Measurements from ENCODE around the gene AKR1B1.

AKR1B1 gene

DNA sequence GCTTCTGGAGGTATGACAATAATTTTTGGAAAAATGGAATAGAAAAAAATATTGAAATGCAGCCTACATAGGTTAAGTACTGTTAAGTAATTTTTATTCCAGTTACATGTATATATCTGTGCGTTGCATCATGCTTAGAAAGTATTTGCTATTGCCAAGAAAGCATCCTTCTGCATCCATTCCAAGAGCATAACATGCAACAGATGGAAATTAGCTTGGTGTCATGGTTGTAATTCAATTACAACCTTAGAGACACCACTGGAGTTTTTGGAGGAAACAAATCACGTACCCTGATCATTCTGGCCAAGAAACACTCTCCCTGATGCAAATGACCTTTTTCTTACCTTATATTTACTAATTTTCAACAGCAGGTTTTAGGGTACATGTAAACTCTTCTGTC, 1.7 kb downstream of the AKR1B1 start:
- no peak overlapping the region for H3K27ac ChIP-seq (ENCODE audit: low read depth in 2 of 2, low read length in 2 of 2)
- H3K9ac ChIP-seq (ENCODE audit: low read depth in 1 of 2, low read length in 2 of 2): no peak overlapping the region
- H3K36me3 ChIP-seq (ENCODE audit: control insufficient read depth in 2 of 2, insufficient read depth in 2 of 2, low read length in 2 of 2): no peaks in the 10 kb centered on the region
- H3K4me1 ChIP-seq (ENCODE audit: control insufficient read depth in 2 of 2, insufficient read depth in 2 of 2, low read length in 2 of 2): peaks cover 13% of the 10 kb centered on the region in 2 donors
- H3K4me3 ChIP-seq (ENCODE audit: low read length in 2 of 2): no peak overlapping the region
- no peaks in the 10 kb centered on the region for H3K27me3 ChIP-seq (ENCODE audit: control insufficient read depth in 2 of 2, insufficient read depth in 2 of 2, low read length in 2 of 2)
- no peaks in the 10 kb centered on the region for H3K9me3 ChIP-seq (ENCODE audit: control insufficient read depth in 2 of 2, low read length in 2 of 2)

DNA sequence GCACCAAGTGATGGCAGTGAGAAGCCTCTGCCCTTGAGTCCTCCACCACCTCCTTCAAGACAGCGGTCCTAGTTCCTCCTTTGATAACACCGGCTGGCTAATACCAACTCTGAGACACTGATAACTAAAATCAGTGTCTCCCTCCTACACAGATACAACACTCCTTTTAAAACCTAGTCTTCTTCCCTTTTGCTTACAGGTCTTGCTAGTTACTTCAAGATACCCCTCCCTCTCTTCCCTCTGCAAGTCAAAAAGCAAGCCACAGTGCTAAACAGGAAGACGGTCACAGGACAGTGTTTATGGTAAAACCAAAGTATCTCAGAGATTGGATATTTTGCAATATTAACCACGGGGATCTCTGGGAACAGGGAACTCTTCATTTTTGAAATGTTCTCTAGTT, 4.6 kb downstream of the AKR1B1 start:
- peaks cover 22 to 24% of the 10 kb centered on the region in 2 donors for H3K4me1 ChIP-seq (ENCODE audit: control insufficient read depth in 2 of 2, insufficient read depth in 2 of 2, low read length in 2 of 2)
- peak overlapping the region; percentile 56 to 64 for H3K27ac ChIP-seq (ENCODE audit: low read depth in 2 of 2, low read length in 2 of 2)
- H3K36me3 ChIP-seq (ENCODE audit: control insufficient read depth in 2 of 2, insufficient read depth in 2 of 2, low read length in 2 of 2): peaks cover 0 to 8% of the 10 kb centered on the region in 2 donors
- no peaks in the 10 kb centered on the region for H3K9me3 ChIP-seq (ENCODE audit: control insufficient read depth in 2 of 2, low read length in 2 of 2)
- H3K9ac ChIP-seq (ENCODE audit: low read depth in 1 of 2, low read length in 2 of 2): no peak overlapping the region
- H3K4me3 ChIP-seq (ENCODE audit: low read length in 2 of 2): no peak overlapping the region
- H3K27me3 ChIP-seq (ENCODE audit: control insufficient read depth in 2 of 2, insufficient read depth in 2 of 2, low read length in 2 of 2): no peaks in the 10 kb centered on the region

DNA sequence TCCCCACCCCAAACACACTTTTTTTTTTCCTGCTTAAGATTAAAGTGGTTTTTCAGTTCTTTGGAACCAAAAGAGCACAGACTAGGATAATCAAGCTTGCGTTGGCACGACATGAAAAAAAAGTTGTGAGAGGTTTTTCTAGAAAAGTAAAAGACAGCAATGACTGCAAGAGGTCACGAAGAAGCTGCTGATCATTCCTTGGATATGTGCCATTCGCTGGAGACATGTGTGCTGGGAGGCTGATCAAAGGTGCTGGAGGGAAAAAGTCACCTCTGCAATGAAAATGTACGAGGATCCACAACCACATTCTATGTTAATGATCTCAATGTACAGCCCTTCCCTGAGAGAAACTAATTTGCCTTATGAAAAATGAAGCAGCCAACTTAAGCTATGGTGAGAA, 5.4 kb downstream of the AKR1B1 start:
- Histone ChIP-seq H3K27me3 (ENCODE audit: control insufficient read depth in 2 of 2, insufficient read depth in 2 of 2, low read length in 2 of 2) (no peaks in the 10 kb centered on the region), H3K4me1 (ENCODE audit: control insufficient read depth in 2 of 2, insufficient read depth in 2 of 2, low read length in 2 of 2) (peaks cover 22 to 24% of the 10 kb centered on the region in 2 donors), H3K9ac (ENCODE audit: low read depth in 1 of 2, low read length in 2 of 2) (no peak overlapping the region), H3K4me3 (ENCODE audit: low read length in 2 of 2) (no peak overlapping the region), H3K9me3 (ENCODE audit: control insufficient read depth in 2 of 2, low read length in 2 of 2) (no peaks in the 10 kb centered on the region), H3K27ac (ENCODE audit: low read depth in 2 of 2, low read length in 2 of 2) (peak overlapping the region; percentile 56 to 64), H3K36me3 (ENCODE audit: control insufficient read depth in 2 of 2, insufficient read depth in 2 of 2, low read length in 2 of 2) (peaks cover 0 to 8% of the 10 kb centered on the region in 2 donors)

DNA sequence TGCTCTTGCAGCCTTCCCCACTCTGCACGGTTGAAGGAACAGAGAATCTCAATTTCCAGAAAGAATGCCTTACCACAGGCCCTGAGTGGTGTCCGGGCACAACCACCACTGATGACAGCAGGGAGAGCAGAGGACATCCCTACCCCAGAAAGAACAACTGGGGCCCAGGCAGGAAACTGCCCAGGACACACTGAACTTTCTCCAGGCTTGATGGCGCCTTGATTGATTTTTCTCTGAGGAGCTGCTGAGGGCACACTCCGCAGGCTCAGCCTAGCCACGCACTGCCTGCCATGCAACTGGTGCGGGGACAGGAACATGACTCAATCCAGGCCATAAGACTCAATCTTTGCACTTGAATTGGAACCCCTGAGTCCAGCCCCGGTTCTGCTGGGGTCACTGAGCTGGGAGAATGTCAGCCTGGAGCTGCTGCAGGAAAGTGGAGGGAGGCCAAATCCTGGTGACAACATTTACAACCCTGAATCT, 5.9 kb downstream of the AKR1B1 start:
- Histone ChIP-seq H3K4me1 (ENCODE audit: control insufficient read depth in 2 of 2, insufficient read depth in 2 of 2, low read length in 2 of 2) (peaks cover 21 to 24% of the 10 kb centered on the region in 2 donors), H3K9me3 (ENCODE audit: control insufficient read depth in 2 of 2, low read length in 2 of 2) (no peaks in the 10 kb centered on the region), H3K27me3 (ENCODE audit: control insufficient read depth in 2 of 2, insufficient read depth in 2 of 2, low read length in 2 of 2) (no peaks in the 10 kb centered on the region), H3K4me3 (ENCODE audit: low read length in 2 of 2) (no peak overlapping the region), H3K27ac (ENCODE audit: low read depth in 2 of 2, low read length in 2 of 2) (peak overlapping the region; percentile 56 to 64), H3K36me3 (ENCODE audit: control insufficient read depth in 2 of 2, insufficient read depth in 2 of 2, low read length in 2 of 2) (peaks cover under 1 to 13% of the 10 kb centered on the region in 2 donors), H3K9ac (ENCODE audit: low read depth in 1 of 2, low read length in 2 of 2) (no peak overlapping the region)

DNA sequence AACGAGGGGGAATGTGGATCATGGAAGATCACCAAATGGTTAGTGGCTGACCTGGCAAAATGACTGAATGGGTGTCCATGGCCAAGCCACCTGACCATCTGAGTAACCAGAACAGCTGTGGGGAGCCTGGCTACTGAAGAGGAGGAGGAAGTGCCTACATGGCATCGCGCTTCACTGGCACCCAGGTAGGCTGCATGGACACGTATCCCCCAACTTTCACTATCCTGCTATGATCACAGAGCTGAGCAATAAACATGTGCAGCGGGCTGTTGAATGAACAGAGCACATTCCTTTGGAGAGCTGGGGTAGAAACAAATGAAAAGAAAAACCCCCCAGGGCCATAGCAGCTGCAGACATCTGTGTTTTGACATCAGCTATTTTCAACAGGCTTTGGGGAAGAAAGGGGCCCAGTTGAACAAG, 6.5 kb downstream of the AKR1B1 start:
- peaks cover 19 to 24% of the 10 kb centered on the region in 2 donors for H3K4me1 ChIP-seq (ENCODE audit: control insufficient read depth in 2 of 2, insufficient read depth in 2 of 2, low read length in 2 of 2)
- peaks cover 7 to 19% of the 10 kb centered on the region in 2 donors for H3K36me3 ChIP-seq (ENCODE audit: control insufficient read depth in 2 of 2, insufficient read depth in 2 of 2, low read length in 2 of 2)
- H3K27ac ChIP-seq (ENCODE audit: low read depth in 2 of 2, low read length in 2 of 2): peak overlapping the region in 1 of 2 donors; percentile 64
- H3K9me3 ChIP-seq (ENCODE audit: control insufficient read depth in 2 of 2, low read length in 2 of 2): no peaks in the 10 kb centered on the region
- H3K9ac ChIP-seq (ENCODE audit: low read depth in 1 of 2, low read length in 2 of 2): no peak overlapping the region
- H3K4me3 ChIP-seq (ENCODE audit: low read length in 2 of 2): no peak overlapping the region
- H3K27me3 ChIP-seq (ENCODE audit: control insufficient read depth in 2 of 2, insufficient read depth in 2 of 2, low read length in 2 of 2): no peaks in the 10 kb centered on the region

DNA sequence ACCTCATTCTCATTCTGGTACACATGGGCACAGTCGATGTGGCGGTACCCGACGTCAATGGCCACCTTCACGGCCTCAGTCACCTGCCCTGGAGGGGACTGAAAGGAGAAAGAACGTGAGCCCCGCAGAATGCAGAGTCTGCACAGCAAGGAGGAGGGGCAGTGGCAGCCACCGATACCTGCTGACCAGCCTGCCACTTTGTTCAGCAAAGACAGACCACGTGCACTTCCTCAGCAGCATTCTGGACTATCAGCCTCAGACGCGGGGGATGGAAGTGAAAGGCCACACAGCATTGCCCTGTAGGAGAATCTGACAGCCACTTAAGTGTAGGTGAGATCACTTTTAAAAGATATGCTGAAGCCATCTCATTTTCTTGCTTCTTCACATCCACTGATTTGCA, 7.2 kb downstream of the AKR1B1 start:
- H3K9me3 ChIP-seq (ENCODE audit: control insufficient read depth in 2 of 2, low read length in 2 of 2): no peaks in the 10 kb centered on the region
- no peak overlapping the region for H3K9ac ChIP-seq (ENCODE audit: low read depth in 1 of 2, low read length in 2 of 2)
- H3K4me3 ChIP-seq (ENCODE audit: low read length in 2 of 2): no peak overlapping the region
- peak overlapping the region in 1 of 2 donors; percentile 28 for H3K27ac ChIP-seq (ENCODE audit: low read depth in 2 of 2, low read length in 2 of 2)
- no peaks in the 10 kb centered on the region for H3K27me3 ChIP-seq (ENCODE audit: control insufficient read depth in 2 of 2, insufficient read depth in 2 of 2, low read length in 2 of 2)
- peaks cover 19 to 24% of the 10 kb centered on the region in 2 donors for H3K4me1 ChIP-seq (ENCODE audit: control insufficient read depth in 2 of 2, insufficient read depth in 2 of 2, low read length in 2 of 2)
- H3K36me3 ChIP-seq (ENCODE audit: control insufficient read depth in 2 of 2, insufficient read depth in 2 of 2, low read length in 2 of 2): peaks cover 14 to 26% of the 10 kb centered on the region in 2 donors

DNA sequence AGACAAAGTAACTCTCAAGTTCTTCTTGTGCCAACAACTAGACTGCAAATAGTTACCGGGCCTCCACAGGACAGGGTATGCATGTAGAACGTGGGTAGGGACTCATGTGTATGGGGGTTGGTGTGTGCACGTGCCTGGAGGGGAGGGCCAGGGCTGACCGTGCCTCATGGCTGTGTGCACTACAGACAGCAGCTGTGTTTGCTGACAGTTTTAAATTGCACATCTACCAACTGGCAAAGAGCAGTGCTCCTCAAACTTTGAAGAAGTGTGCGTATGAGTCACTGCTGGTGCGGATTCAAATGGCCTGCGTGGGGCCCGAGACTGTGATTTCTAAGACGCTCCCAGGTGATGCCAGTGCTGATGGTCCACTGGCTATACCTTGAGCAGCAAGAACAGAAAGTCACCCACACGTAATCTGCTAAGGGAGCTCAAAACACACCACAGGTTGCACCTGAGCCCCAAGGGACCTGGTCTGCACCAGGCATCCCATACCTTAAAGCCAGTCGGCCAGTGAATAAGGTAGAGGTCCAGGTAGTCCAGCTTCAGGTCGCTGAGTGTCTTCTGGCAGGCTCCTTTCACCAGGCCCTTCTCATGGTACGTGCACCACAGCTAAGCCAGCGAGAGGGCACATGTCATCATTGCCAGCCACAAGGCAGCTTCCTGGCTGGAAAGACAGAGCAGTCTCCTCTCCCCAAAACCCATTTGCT, 8.5 kb downstream of the AKR1B1 start:
- peaks cover 19 to 24% of the 10 kb centered on the region in 2 donors for H3K4me1 ChIP-seq (ENCODE audit: control insufficient read depth in 2 of 2, insufficient read depth in 2 of 2, low read length in 2 of 2)
- H3K9me3 ChIP-seq (ENCODE audit: control insufficient read depth in 2 of 2, low read length in 2 of 2): no peaks in the 10 kb centered on the region
- H3K27ac ChIP-seq (ENCODE audit: low read depth in 2 of 2, low read length in 2 of 2): no peak overlapping the region
- H3K9ac ChIP-seq (ENCODE audit: low read depth in 1 of 2, low read length in 2 of 2): no peak overlapping the region
- no peak overlapping the region for H3K4me3 ChIP-seq (ENCODE audit: low read length in 2 of 2)
- no peaks in the 10 kb centered on the region for H3K27me3 ChIP-seq (ENCODE audit: control insufficient read depth in 2 of 2, insufficient read depth in 2 of 2, low read length in 2 of 2)
- peaks cover 19 to 31% of the 10 kb centered on the region in 2 donors for H3K36me3 ChIP-seq (ENCODE audit: control insufficient read depth in 2 of 2, insufficient read depth in 2 of 2, low read length in 2 of 2)

DNA sequence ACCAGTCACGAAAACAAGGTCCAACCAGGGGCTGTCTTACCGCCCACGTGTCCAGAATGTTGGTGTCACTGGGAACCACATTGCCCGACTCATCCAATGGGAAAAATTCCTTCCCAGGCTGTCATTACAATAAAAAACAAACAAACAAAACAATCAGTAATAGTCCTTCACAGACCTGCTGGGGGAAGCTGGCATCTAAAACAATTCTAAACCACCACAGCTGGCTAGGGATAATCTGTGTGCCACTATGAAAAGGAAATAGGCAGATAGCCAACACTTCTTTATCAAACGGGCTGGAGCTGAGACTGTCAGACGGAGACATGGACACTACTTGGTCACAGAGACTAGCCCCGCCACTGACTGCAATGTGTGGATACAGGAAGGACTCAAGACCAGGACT, 9.2 kb downstream of the AKR1B1 start:
- peaks cover 19 to 24% of the 10 kb centered on the region in 2 donors for H3K4me1 ChIP-seq (ENCODE audit: control insufficient read depth in 2 of 2, insufficient read depth in 2 of 2, low read length in 2 of 2)
- no peak overlapping the region for H3K27ac ChIP-seq (ENCODE audit: low read depth in 2 of 2, low read length in 2 of 2)
- H3K4me3 ChIP-seq (ENCODE audit: low read length in 2 of 2): no peak overlapping the region
- peaks cover 19 to 35% of the 10 kb centered on the region in 2 donors for H3K36me3 ChIP-seq (ENCODE audit: control insufficient read depth in 2 of 2, insufficient read depth in 2 of 2, low read length in 2 of 2)
- H3K9me3 ChIP-seq (ENCODE audit: control insufficient read depth in 2 of 2, low read length in 2 of 2): no peaks in the 10 kb centered on the region
- H3K9ac ChIP-seq (ENCODE audit: low read depth in 1 of 2, low read length in 2 of 2): no peak overlapping the region
- H3K27me3 ChIP-seq (ENCODE audit: control insufficient read depth in 2 of 2, insufficient read depth in 2 of 2, low read length in 2 of 2): no peaks in the 10 kb centered on the region

DNA sequence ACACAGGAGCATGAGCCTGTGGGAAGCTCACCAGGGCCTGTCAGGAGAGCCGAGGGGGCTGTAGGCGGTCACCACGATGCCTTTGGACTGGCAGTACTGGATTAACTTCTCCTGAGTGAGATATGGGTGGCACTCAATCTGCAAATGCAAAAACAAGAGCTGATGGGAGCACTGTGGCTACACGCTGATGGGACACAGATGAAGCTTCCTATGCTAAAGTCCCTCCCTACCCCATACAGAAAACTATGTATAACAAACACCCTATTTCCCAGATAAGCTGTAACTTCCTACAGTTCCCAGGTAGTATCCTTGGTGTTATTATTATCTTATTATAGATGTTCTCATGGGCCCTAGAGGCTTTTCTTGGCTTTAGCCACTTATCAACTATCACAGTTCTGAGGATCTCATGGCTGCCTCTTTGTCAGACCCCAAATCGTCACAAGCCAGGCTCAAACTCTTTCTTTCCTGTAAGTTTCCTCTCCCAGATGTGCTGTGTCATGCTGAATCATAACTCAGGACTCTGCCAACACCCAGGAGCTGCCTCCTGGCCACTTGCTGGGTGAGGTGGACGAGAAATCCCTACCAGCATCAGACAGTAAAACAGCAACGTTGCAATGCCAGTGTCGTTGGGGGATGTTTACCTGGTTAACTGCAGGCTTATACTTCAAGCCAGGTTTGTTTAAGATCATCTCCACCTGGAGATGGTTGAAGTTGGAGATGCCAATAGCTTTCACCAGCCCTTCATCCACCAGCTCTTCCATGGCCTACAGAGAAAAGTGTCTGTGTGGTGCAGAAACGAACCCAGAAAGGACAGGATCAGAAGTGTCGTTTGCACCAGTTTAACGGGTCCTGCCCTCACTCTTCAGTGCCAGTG, 10.3 kb downstream of the AKR1B1 start:
- no peak overlapping the region for H3K9ac ChIP-seq (ENCODE audit: low read depth in 1 of 2, low read length in 2 of 2)
- H3K27me3 ChIP-seq (ENCODE audit: control insufficient read depth in 2 of 2, insufficient read depth in 2 of 2, low read length in 2 of 2): no peaks in the 10 kb centered on the region
- H3K27ac ChIP-seq (ENCODE audit: low read depth in 2 of 2, low read length in 2 of 2): no peak overlapping the region
- peaks cover 19 to 42% of the 10 kb centered on the region in 2 donors for H3K36me3 ChIP-seq (ENCODE audit: control insufficient read depth in 2 of 2, insufficient read depth in 2 of 2, low read length in 2 of 2)
- H3K4me3 ChIP-seq (ENCODE audit: low read length in 2 of 2): no peak overlapping the region
- H3K4me1 ChIP-seq (ENCODE audit: control insufficient read depth in 2 of 2, insufficient read depth in 2 of 2, low read length in 2 of 2): peaks cover 16 to 18% of the 10 kb centered on the region in 2 donors
- H3K9me3 ChIP-seq (ENCODE audit: control insufficient read depth in 2 of 2, low read length in 2 of 2): no peaks in the 10 kb centered on the region

DNA sequence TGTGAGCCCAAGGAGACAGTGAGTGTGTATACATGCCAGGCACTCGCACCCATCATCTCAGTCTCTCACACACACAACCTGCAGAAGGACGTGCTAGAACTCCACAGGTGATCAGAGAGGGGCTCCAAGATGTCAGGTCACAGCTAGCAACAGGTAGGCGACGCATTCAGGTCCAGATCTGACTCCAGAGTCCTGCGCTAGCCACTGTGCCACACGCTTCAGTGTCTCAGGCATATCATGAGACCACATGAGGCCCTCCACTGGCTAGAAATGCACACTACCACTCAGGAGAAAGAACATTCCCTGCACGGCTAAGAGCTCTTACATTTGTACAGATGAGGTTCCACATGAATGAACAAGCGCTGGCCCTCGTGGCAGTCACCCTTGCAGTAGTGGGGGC, 11.5 kb downstream of the AKR1B1 start:
- Histone ChIP-seq H3K9ac (ENCODE audit: low read depth in 1 of 2, low read length in 2 of 2) (no peak overlapping the region), H3K9me3 (ENCODE audit: control insufficient read depth in 2 of 2, low read length in 2 of 2) (no peaks in the 10 kb centered on the region), H3K4me1 (ENCODE audit: control insufficient read depth in 2 of 2, insufficient read depth in 2 of 2, low read length in 2 of 2) (peaks cover 9 to 11% of the 10 kb centered on the region in 2 donors), H3K27me3 (ENCODE audit: control insufficient read depth in 2 of 2, insufficient read depth in 2 of 2, low read length in 2 of 2) (no peaks in the 10 kb centered on the region), H3K27ac (ENCODE audit: low read depth in 2 of 2, low read length in 2 of 2) (no peak overlapping the region), H3K36me3 (ENCODE audit: control insufficient read depth in 2 of 2, insufficient read depth in 2 of 2, low read length in 2 of 2) (peaks cover 19 to 49% of the 10 kb centered on the region in 2 donors), H3K4me3 (ENCODE audit: low read length in 2 of 2) (no peak overlapping the region)

All from mucosa of rectum (tissue), 2 donors.